MM.1S (cell line): ENCODE data around the gene ULK2.

Experiments
- DNase-seq: peaks from one replicate; pipeline ENCODE4 v3.0.0-alpha.2; 2015
- H2AFZ ChIP-seq: fragments of 300-600 bp; sonication (generic); 2 replicates; pipeline ENCODE4 v1.6.0; 2016; ENCODE audit warnings: antibody characterized with exemption, low read length
- H3F3A ChIP-seq: fragments of 300-600 bp; sonication (generic); 2 replicates; pipeline ENCODE4 v1.6.1; 2016; ENCODE audit warnings: mild to moderate bottlenecking, antibody characterized with exemption, low read length, moderate library complexity, mixed read lengths; ENCODE audit not compliant: insufficient read depth
- H3K27ac ChIP-seq: fragments of 300-600 bp; sonication (generic); 2 replicates; pipeline ENCODE4 v1.5.1; 2016; ENCODE audit warnings: mild to moderate bottlenecking, low read length
- H3K27me3 ChIP-seq: fragments of 300-600 bp; sonication (generic); replicated peaks from 2 replicates; pipeline ENCODE4 v1.6.0; 2016; ENCODE audit warnings: low read length; ENCODE audit not compliant: insufficient read depth
- H3K36me3 ChIP-seq: fragments of 300-600 bp; sonication (generic); replicated peaks from 2 replicates; pipeline ENCODE4 v1.6.1; 2016; ENCODE audit warnings: mild to moderate bottlenecking, low read length, mixed read lengths; ENCODE audit not compliant: insufficient read depth
- H3K4me1 ChIP-seq: fragments of 300-600 bp; sonication (generic); 2 replicates; pipeline ENCODE4 v1.6.1; 2016; ENCODE audit warnings: low read length, mixed read lengths
- H3K4me2 ChIP-seq: fragments of 300-600 bp; sonication (generic); 2 replicates; pipeline ENCODE4 v1.6.0; 2016; ENCODE audit warnings: low read depth, low read length
- H3K4me3 ChIP-seq: fragments of 300-600 bp; sonication (generic); 2 replicates; pipeline ENCODE4 v1.5.1; 2016; ENCODE audit warnings: low read length, mixed read lengths
- H3K79me2 ChIP-seq: fragments of 300-600 bp; sonication (generic); 2 replicates; pipeline ENCODE4 v1.6.1; 2016; ENCODE audit warnings: mixed run types, low read length, mixed read lengths
- H3K9ac ChIP-seq: fragments of 300-600 bp; sonication (generic); 2 replicates; pipeline ENCODE4 v1.6.1; 2016; ENCODE audit warnings: low read length, mixed read lengths
- H3K9me2 ChIP-seq: fragments of 300-600 bp; sonication (generic); replicated peaks from 2 replicates; pipeline ENCODE4 v1.6.1; 2016; ENCODE audit warnings: mild to moderate bottlenecking, low read length, mixed read lengths; ENCODE audit not compliant: insufficient read depth
- H3K9me3 ChIP-seq: fragments of 300-600 bp; sonication (generic); replicated peaks from 2 replicates; pipeline ENCODE4 v1.6.1; 2016; ENCODE audit warnings: mild to moderate bottlenecking, low read length, mixed read lengths; ENCODE audit not compliant: insufficient read depth
- H4K20me1 ChIP-seq: fragments of 300-600 bp; sonication (generic); 2 replicates; pipeline ENCODE4 v1.6.1; 2016; ENCODE audit warnings: mild to moderate bottlenecking, low read length, moderate library complexity, mixed read lengths; ENCODE audit not compliant: insufficient read depth
- CTCF ChIP-seq: fragments of 300-600 bp; sonication (generic); IDR thresholded peaks from 2 replicates; pipeline ENCODE4 v1.5.1; 2016; ENCODE audit warnings: antibody characterized with exemption, low read length, mixed read lengths
- EZH2 ChIP-seq: fragments of 300-600 bp; sonication (generic); optimal IDR thresholded peaks from 2 replicates; pipeline ENCODE3; 2017; ENCODE audit warnings: low read depth, mild to moderate bottlenecking, antibody characterized with exemption, low read length, mixed read lengths
- EZH2phosphoT487 ChIP-seq: fragments of 300-600 bp; sonication (generic); IDR thresholded peaks from 2 replicates; pipeline ENCODE4 v1.6.1; 2018; ENCODE audit warnings: antibody characterized with exemption, low read length

The ULK2 gene

GRCh38 chr17:19904412-19904811 lies 36.7 kb upstream of the ULK2 start:
- H3F3A ChIP-seq = no peaks in the 10 kb centered on the region
- H3K9me2 ChIP-seq = no peaks in the 10 kb centered on the region
- H3K4me2 ChIP-seq = no peak overlapping the region
- TF ChIP-seq CTCF = no peak
- H3K4me3 ChIP-seq = no peak overlapping the region
- peaks cover 7% of the 10 kb centered on the region; the same call in 1 of the 2 replicates for H3K36me3 ChIP-seq
- no peaks in the 10 kb centered on the region for H3K27me3 ChIP-seq
- H4K20me1 ChIP-seq = no peaks in the 10 kb centered on the region
- H3K9me3 ChIP-seq = no peaks in the 10 kb centered on the region
- DNase-seq = no peak
- no peak overlapping the region for H3K27ac ChIP-seq
- H2AFZ ChIP-seq = no peak overlapping the region
- no peaks in the 10 kb centered on the region for H3K4me1 ChIP-seq
- H3K79me2 ChIP-seq = no peaks in the 10 kb centered on the region
- H3K9ac ChIP-seq = no peak overlapping the region

- Histone ChIP-seq H3K9ac (no peak overlapping the region), H3K79me2 (no peaks in the 10 kb centered on the region), H3K4me1 (no peaks in the 10 kb centered on the region), H3K4me2 (no peak overlapping the region), H3K9me3 (no peaks in the 10 kb centered on the region), H3K27me3 (no peaks in the 10 kb centered on the region), H3F3A (no peaks in the 10 kb centered on the region), H3K9me2 (no peaks in the 10 kb centered on the region), H3K36me3 (no peaks in the 10 kb centered on the region), H3K4me3 (no peak overlapping the region), H4K20me1 (no peaks in the 10 kb centered on the region), H3K27ac (no peak overlapping the region), H2AFZ (no peak overlapping the region)
- no peak for DNase-seq
- TF ChIP-seq EZH2phosphoT487 (no peak), CTCF (no peak), EZH2 (no peak)
Measured at GRCh38 chr17:19900809-19901208, 33.1 kb upstream of the ULK2 start.

DNA sequence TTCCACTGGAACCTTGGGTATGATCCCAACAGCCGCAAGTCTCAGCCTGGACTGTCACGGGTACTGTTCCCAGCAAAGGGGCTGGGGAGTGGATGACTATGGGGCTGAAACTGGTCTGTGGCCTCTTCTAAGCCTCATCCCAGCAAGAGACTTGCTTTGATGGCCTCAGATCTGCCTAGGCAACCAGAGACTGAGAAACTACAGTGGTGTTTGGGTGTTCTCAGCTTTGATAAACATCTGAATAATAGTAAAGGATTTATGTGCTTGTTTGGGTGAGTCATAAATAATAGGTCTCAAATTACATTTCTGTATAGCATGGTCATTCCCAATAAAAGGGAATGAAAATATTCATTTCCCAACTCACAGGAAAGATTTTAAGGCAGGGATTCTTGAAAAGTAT lies 30.2 kb upstream of the ULK2 start:
- Histone ChIP-seq H3K79me2 (no peaks in the 10 kb centered on the region), H3K27me3 (no peaks in the 10 kb centered on the region), H3K4me3 (no peak overlapping the region), H3K9me3 (no peaks in the 10 kb centered on the region), H3F3A (no peaks in the 10 kb centered on the region), H4K20me1 (no peaks in the 10 kb centered on the region), H3K27ac (no peak overlapping the region), H3K4me2 (no peak overlapping the region), H2AFZ (no peak overlapping the region), H3K36me3 (no peaks in the 10 kb centered on the region), H3K9ac (no peak overlapping the region), H3K4me1 (no peaks in the 10 kb centered on the region), H3K9me2 (no peaks in the 10 kb centered on the region)
- TF ChIP-seq CTCF = no peak
- no peak for TF ChIP-seq EZH2phosphoT487
- no peak for TF ChIP-seq EZH2
- DNase-seq = no peak
